MM.1S (cell line): ENCODE measurements around the gene HGS.

Source experiments
- CTCF ChIP-seq: fragments of 300-600 bp; sonication (generic); IDR thresholded peaks from 2 replicates; pipeline ENCODE4 v1.5.1; 2016; ENCODE audit warnings: antibody characterized with exemption, low read length, mixed read lengths
- EZH2 ChIP-seq: fragments of 300-600 bp; sonication (generic); optimal IDR thresholded peaks from 2 replicates; pipeline ENCODE3; 2017; ENCODE audit warnings: low read depth, mild to moderate bottlenecking, antibody characterized with exemption, low read length, mixed read lengths
- EZH2phosphoT487 ChIP-seq: fragments of 300-600 bp; sonication (generic); IDR thresholded peaks from 2 replicates; pipeline ENCODE4 v1.6.1; 2018; ENCODE audit warnings: antibody characterized with exemption, low read length

DNA sequence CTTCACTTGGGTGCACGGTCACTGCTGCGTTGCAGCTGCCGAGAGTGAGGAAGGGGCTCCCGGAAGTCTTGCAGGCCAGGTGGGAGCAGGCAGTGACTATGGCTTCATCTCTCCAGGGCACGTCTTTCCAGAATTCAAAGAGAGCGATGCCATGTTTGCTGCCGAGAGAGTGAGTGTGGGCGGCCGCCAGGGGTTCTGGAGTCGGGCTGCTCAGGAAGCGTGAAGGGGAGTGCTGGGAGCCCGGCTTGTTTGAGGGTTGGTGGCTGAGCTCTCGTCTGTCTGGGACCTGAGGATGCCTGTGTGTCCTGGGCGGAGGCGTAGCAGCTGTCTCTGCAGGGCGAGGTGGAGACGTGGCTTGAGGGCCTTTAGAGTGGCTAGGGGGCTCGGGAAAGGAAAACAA lies 6.3 kb downstream of the HGS start:
- no peak for TF ChIP-seq EZH2
- TF ChIP-seq EZH2phosphoT487 = no peak
- no peak for TF ChIP-seq CTCF
